NAMALWA (cell line): ENCODE measurements around the gene WWTR1.

ENCODE experiments used
- DNase-seq: peaks from one replicate; pipeline ENCODE4 v3.0.0-alpha.2; 2015; ENCODE audit warnings: low spot score

Gene WWTR1

GRCh38 chr3:149470381-149470780 lies 187.4 kb downstream of the WWTR1 start:
- DNase-seq = no peak

- no peak for DNase-seq
Measured at GRCh38 chr3:149468504-149469212, 189.2 kb downstream of the WWTR1 start.
